OCI-LY7 (cell line): ENCODE data around the gene TSEN15. TPM values are rescaled to one million over a fixed set of nuclear protein-coding genes. Genes with fewer than 3 reads are reported as not detected.

Experiments
- BruUV-seq: library from RNA; stranded (reverse); fragments of 400-500 nt; replicated peaks from 2 replicates; lab custom pipeline; 2021; lab: Mats Ljungman, UMichigan
- CTCF ChIA-PET: fragments of 300-600 bp; sonication (Branson Sonifier 250); formaldehyde crosslinking; loops from one replicate; lab custom pipeline; 2022; ENCODE audit warnings: antibody characterized with exemption; ENCODE audit not compliant: unreplicated experiment; lab: Charles Lee
- POLR2A ChIA-PET: fragments of 300-600 bp; sonication (Branson Sonifier 250); formaldehyde crosslinking; loops from one replicate; lab custom pipeline; 2022; ENCODE audit warnings: antibody characterized with exemption; lab: Charles Lee
- DNase-seq: peaks from one replicate; pipeline ENCODE4 v3.0.0-alpha.2; 2015; ENCODE audit warnings: low spot score
- H2AFZ ChIP-seq: fragments of 200-600 bp; sonication (generic), shearing (Covaris generic); 2 replicates; pipeline ENCODE4 v1.6.1; 2014; ENCODE audit warnings: mild to moderate bottlenecking, antibody characterized with exemption, low read length, moderate library complexity
- H3K27ac ChIP-seq: fragments of 200-600 bp; sonication (generic); 2 replicates; pipeline ENCODE4 v1.5.1; 2014; ENCODE audit warnings: mixed run types, low read depth, mild to moderate bottlenecking, moderate library complexity, low read length, inconsistent platforms; ENCODE audit not compliant: poor library complexity, severe bottlenecking
- H3K36me3 ChIP-seq: fragments of 200-600 bp; sonication (generic); 2 replicates; pipeline ENCODE4 v1.6.1; 2014; ENCODE audit warnings: mild to moderate bottlenecking, antibody characterized with exemption, low read length, moderate library complexity, mixed read lengths; ENCODE audit not compliant: insufficient read depth
- H3K4me1 ChIP-seq: fragments of 200-600 bp; sonication (generic); 2 replicates; pipeline ENCODE4 v1.5.1; 2014; ENCODE audit warnings: mild to moderate bottlenecking, low read length; ENCODE audit not compliant: insufficient read depth, poor library complexity, severe bottlenecking
- H3K4me2 ChIP-seq: fragments of 200-600 bp; sonication (generic); 2 replicates; pipeline ENCODE4 v1.6.1; 2014; ENCODE audit warnings: mild to moderate bottlenecking, low read length
- H3K4me3 ChIP-seq: fragments of 200-600 bp; sonication (generic); 2 replicates; pipeline ENCODE4 v1.5.1; 2014; ENCODE audit warnings: mild to moderate bottlenecking, low read depth, low read length; ENCODE audit not compliant: poor library complexity, severe bottlenecking
- H3K79me2 ChIP-seq: fragments of 200-600 bp; sonication (generic); 2 replicates; pipeline ENCODE4 v1.6.1; 2016; ENCODE audit warnings: low read depth, mild to moderate bottlenecking, low read length, moderate library complexity, mixed read lengths; ENCODE audit not compliant: insufficient read depth
- H3K9me2 ChIP-seq: fragments of 200-600 bp; sonication (generic); 2 replicates; pipeline ENCODE4 v1.6.1; 2016; ENCODE audit warnings: mild to moderate bottlenecking, low read length, mixed read lengths; ENCODE audit not compliant: insufficient read depth
- H3K9me3 ChIP-seq: fragments of 200-600 bp; sonication (generic); 2 replicates; pipeline ENCODE4 v1.6.1; 2014; ENCODE audit warnings: mild to moderate bottlenecking, mixed run types, low read length, mixed read lengths
- H4K20me1 ChIP-seq: fragments of 200-600 bp; sonication (generic); 2 replicates; pipeline ENCODE4 v1.6.1; 2014; ENCODE audit warnings: mild to moderate bottlenecking, antibody characterized with exemption, low read length, moderate library complexity, mixed read lengths; ENCODE audit not compliant: insufficient read depth
- CTCF ChIP-seq: fragments of 200-600 bp; sonication (generic); conservative IDR thresholded peaks from 2 replicates; pipeline ENCODE4 v1.5.1; 2014; ENCODE audit warnings: mild to moderate bottlenecking, antibody characterized with exemption, low read length, moderate library complexity, mixed read lengths
- EZH2phosphoT487 ChIP-seq: fragments of 200-600 bp; sonication (generic); IDR thresholded peaks from 2 replicates; pipeline ENCODE4 v1.6.1; 2018; ENCODE audit warnings: low read depth, borderline replicate concordance, mild to moderate bottlenecking, mixed run types, antibody characterized with exemption, low read length, moderate library complexity, mixed read lengths
- intact Hi-C: fragments of 100-400 bp; cut with micrococcal nuclease; formaldehyde crosslinking; loops from one replicate; pipeline ENCODE4 v1.10.0; 2022; ENCODE audit not compliant: unreplicated experiment
- total RNA-seq, 2 experiments: library from RNA; depleted of rRNA in 1 of 2; stranded (reverse); fragments of >200 nt in 1 of 2; shearing (Covaris generic) in 1 of 2; gene quantifications; 2 replicates each; pipeline ENCODE4 v1.2.3, GENCODE V29; 2014 to 2022

TSEN15 gene
- total RNA-seq, 2 experiments from 2014 or later, result 42.5 to 45.1 TPM

GRCh38 chr1:184031409-184032107, 20.0 kb upstream of the TSEN15 start:
- Histone ChIP-seq H3K79me2 (no peaks in the 10 kb centered on the region), H2AFZ (no peak overlapping the region), H3K36me3 (no peaks in the 10 kb centered on the region), H3K9me2 (no peaks in the 10 kb centered on the region), H3K27ac (no peak overlapping the region), H3K4me3 (no peak overlapping the region), H3K4me2 (no peak overlapping the region), H3K4me1 (no peaks in the 10 kb centered on the region), H3K9me3 (no peaks in the 10 kb centered on the region), H4K20me1 (no peaks in the 10 kb centered on the region)
- BruUV-seq, result no TSS peak
- no peak for DNase-seq
- ChIA-PET CTCF (no interaction called here), POLR2A (interaction anchor here (0.6 to 1.1 kb wide), 3 partner anchors 13 to 1034 kb away, joined by 3 read pairs; no protein-coding TSS in a partner anchor)
- intact Hi-C loops, result no loop called here
- TF ChIP-seq CTCF (no peak), EZH2phosphoT487 (no peak)

- Histone ChIP-seq H3K36me3 (no peaks in the 10 kb centered on the region), H3K9me3 (no peaks in the 10 kb centered on the region), H3K27ac (no peak overlapping the region), H3K4me3 (no peak overlapping the region), H3K79me2 (no peaks in the 10 kb centered on the region), H3K4me1 (no peaks in the 10 kb centered on the region), H3K4me2 (no peak overlapping the region), H3K9me2 (no peaks in the 10 kb centered on the region), H2AFZ (no peak overlapping the region), H4K20me1 (no peaks in the 10 kb centered on the region)
- ChIA-PET POLR2A (interaction anchor here (0.6 to 1.1 kb wide), 3 partner anchors 12 to 1033 kb away, joined by 3 read pairs; no protein-coding TSS in a partner anchor), CTCF (no interaction called here)
- no TSS peak for BruUV-seq
- intact Hi-C loops, result no loop called here
- DNase-seq, result no peak
- TF ChIP-seq EZH2phosphoT487 (no peak), CTCF (no peak)
Measured at GRCh38 chr1:184032306-184032929, 19.1 kb upstream of the TSEN15 start.

- H3K9me2 ChIP-seq, result no peaks in the 10 kb centered on the region
- no peak overlapping the region for H3K4me3 ChIP-seq
- no peak for DNase-seq
- intact Hi-C loops, result no loop called here
- no peak overlapping the region for H2AFZ ChIP-seq
- no peak overlapping the region for H3K4me2 ChIP-seq
- POLR2A ChIA-PET, result interaction anchor here (1.1 kb wide), 1 partner anchor 12 kb away, joined by 3 read pairs; no protein-coding TSS in a partner anchor
- CTCF ChIA-PET, result no interaction called here
- H3K79me2 ChIP-seq, result no peaks in the 10 kb centered on the region
- no peaks in the 10 kb centered on the region for H3K36me3 ChIP-seq
- BruUV-seq, result no TSS peak
- no peak overlapping the region for H3K27ac ChIP-seq
- no peak for TF ChIP-seq CTCF
- no peak for TF ChIP-seq EZH2phosphoT487
- no peaks in the 10 kb centered on the region for H3K4me1 ChIP-seq
- H4K20me1 ChIP-seq, result no peaks in the 10 kb centered on the region
- H3K9me3 ChIP-seq, result no peaks in the 10 kb centered on the region
Measured at GRCh38 chr1:184032930-184033418, 18.6 kb upstream of the TSEN15 start.
